Loucy (cell line): ENCODE results near the gene MTF1.

ENCODE experiments used
- EZH2phosphoT487 ChIP-seq: fragments of 200-600 bp; IDR thresholded peaks from 2 replicates; pipeline ENCODE4 v1.6.1; 2018; ENCODE audit warnings: antibody characterized with exemption, mild to moderate bottlenecking, moderate library complexity, borderline replicate concordance
- TF ChIP-seq, protein P1 (sequence below): fragments of 200-600 bp; sonication (generic); conservative IDR thresholded peaks from 2 replicates; pipeline ENCODE4 v1.5.1; 2014; ENCODE audit warnings: mild to moderate bottlenecking, antibody characterized with exemption, low read length

DNA sequence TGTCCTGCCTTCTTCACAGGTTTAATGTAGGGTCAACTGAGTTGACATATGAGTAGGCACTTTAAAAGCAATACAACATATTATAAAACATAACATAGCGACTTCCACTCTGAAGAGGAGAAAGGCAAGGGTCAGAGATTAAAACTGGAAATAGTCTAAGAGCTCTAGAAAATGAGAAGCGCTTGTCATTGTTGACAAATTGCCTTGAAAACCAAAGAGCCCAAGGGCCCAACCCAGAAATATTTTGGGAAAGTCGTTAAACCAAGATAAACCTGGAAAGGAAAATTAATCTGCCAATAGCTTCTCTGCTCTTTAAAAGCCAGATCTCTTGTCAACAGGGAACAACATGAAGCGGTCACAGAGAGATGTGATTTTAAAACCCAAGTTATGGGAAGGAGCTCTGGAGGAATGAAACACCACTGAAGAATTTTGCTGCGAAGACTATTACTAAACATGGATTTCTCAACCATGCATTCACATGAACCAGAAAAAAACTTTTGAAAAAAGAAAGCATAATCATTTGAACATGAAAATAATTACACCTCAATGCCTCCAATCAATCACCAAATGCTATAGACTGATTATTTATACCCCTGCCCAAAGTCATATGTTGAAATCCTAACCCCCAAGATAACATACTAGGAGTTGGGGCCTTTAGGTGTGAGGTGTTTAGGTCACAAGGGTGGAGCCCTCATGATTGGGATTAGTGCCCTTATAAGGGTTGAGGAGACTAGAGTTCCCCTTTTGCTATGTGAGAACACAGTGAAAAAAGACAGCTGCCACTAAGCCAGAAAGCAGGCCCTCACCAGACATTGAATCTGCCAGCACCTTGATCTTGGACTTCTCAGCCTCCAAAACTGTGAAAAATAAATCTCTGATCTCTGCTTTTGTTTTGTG, 33.0 kb upstream of the MTF1 start:
- TF ChIP-seq, protein P1, sequence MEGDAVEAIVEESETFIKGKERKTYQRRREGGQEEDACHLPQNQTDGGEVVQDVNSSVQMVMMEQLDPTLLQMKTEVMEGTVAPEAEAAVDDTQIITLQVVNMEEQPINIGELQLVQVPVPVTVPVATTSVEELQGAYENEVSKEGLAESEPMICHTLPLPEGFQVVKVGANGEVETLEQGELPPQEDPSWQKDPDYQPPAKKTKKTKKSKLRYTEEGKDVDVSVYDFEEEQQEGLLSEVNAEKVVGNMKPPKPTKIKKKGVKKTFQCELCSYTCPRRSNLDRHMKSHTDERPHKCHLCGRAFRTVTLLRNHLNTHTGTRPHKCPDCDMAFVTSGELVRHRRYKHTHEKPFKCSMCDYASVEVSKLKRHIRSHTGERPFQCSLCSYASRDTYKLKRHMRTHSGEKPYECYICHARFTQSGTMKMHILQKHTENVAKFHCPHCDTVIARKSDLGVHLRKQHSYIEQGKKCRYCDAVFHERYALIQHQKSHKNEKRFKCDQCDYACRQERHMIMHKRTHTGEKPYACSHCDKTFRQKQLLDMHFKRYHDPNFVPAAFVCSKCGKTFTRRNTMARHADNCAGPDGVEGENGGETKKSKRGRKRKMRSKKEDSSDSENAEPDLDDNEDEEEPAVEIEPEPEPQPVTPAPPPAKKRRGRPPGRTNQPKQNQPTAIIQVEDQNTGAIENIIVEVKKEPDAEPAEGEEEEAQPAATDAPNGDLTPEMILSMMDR = no peak
- no peak for TF ChIP-seq EZH2phosphoT487
